Nephron progenitor cell (in vitro differentiated cells): ENCODE results near the gene MMAB.

Experiments
- DNase-seq: peaks from one replicate; pipeline ENCODE4 v3.0.0; 2021
- H3K27ac Mint-ChIP-seq: 2 replicates; pipeline ENCODE4 v1.8.0; 2021; ENCODE audit warnings: mild to moderate bottlenecking, moderate library complexity, mixed read lengths
- H3K27me3 Mint-ChIP-seq: 2 replicates; pipeline ENCODE4 v1.8.0; 2021; ENCODE audit warnings: mild to moderate bottlenecking, low read depth, mixed read lengths; ENCODE audit not compliant: poor library complexity
- H3K36me3 Mint-ChIP-seq: 2 replicates; pipeline ENCODE4 v1.8.0; 2021; ENCODE audit warnings: low read depth, mixed read lengths
- H3K4me1 Mint-ChIP-seq: 2 replicates; pipeline ENCODE4 v1.8.0; 2021; ENCODE audit warnings: mixed read lengths
- H3K4me3 Mint-ChIP-seq: 2 replicates; pipeline ENCODE4 v1.8.0; 2021; ENCODE audit warnings: mild to moderate bottlenecking, moderate library complexity, mixed read lengths
- H3K9me3 Mint-ChIP-seq: 2 replicates; pipeline ENCODE4 v1.8.0; 2021; ENCODE audit warnings: mild to moderate bottlenecking, moderate library complexity, mixed read lengths
- CTCF ChIP-seq: fragments of 200-600 bp; sonication (generic); IDR thresholded peaks from 2 replicates; pipeline ENCODE4 v1.5.0; 2021; ENCODE audit warnings: antibody characterized with exemption

Gene MMAB

GRCh38 chr12:109580684-109581333 is 7.5 kb upstream of the MMAB start:
- no peak for TF ChIP-seq CTCF
- Mint-ChIP-seq H3K27me3 (no peaks in the 10 kb centered on the region), H3K4me1 (peaks cover 12% of the 10 kb centered on the region), H3K27ac (peak overlapping the region; percentile 38), H3K36me3 (peaks cover 51% of the 10 kb centered on the region), H3K4me3 (no peak overlapping the region), H3K9me3 (no peaks in the 10 kb centered on the region)
- DNase-seq: no peak

- Mint-ChIP-seq H3K27me3 (no peaks in the 10 kb centered on the region), H3K4me1 (peaks cover 12% of the 10 kb centered on the region), H3K36me3 (peaks cover 50% of the 10 kb centered on the region), H3K4me3 (no peak overlapping the region), H3K27ac (peak overlapping the region; percentile 38), H3K9me3 (no peaks in the 10 kb centered on the region)
- no peak for DNase-seq
- TF ChIP-seq CTCF: no peak
Measured at GRCh38 chr12:109580272-109580671, 7.0 kb upstream of the MMAB start.

GRCh38 chr12:109579639-109580038 is 6.3 kb upstream of the MMAB start:
- no peak for DNase-seq
- no peak overlapping the region for H3K4me3 Mint-ChIP-seq
- H3K27me3 Mint-ChIP-seq: no peaks in the 10 kb centered on the region
- H3K4me1 Mint-ChIP-seq: peaks cover 18% of the 10 kb centered on the region
- H3K36me3 Mint-ChIP-seq: peaks cover 50% of the 10 kb centered on the region
- no peaks in the 10 kb centered on the region for H3K9me3 Mint-ChIP-seq
- no peak for TF ChIP-seq CTCF
- no peak overlapping the region for H3K27ac Mint-ChIP-seq

- H3K4me1 Mint-ChIP-seq: peaks cover 29% of the 10 kb centered on the region
- no peak for TF ChIP-seq CTCF
- peak overlapping the region; percentile 55 for H3K27ac Mint-ChIP-seq
- H3K27me3 Mint-ChIP-seq: no peaks in the 10 kb centered on the region
- H3K9me3 Mint-ChIP-seq: no peaks in the 10 kb centered on the region
- DNase-seq: no peak
- H3K4me3 Mint-ChIP-seq: no peak overlapping the region
- peaks cover 44% of the 10 kb centered on the region for H3K36me3 Mint-ChIP-seq
Measured at GRCh38 chr12:109578330-109578927, 5.1 kb upstream of the MMAB start.

- peaks cover 38% of the 10 kb centered on the region for H3K4me1 Mint-ChIP-seq
- no peak for DNase-seq
- no peaks in the 10 kb centered on the region for H3K27me3 Mint-ChIP-seq
- no peak overlapping the region for H3K27ac Mint-ChIP-seq
- no peaks in the 10 kb centered on the region for H3K9me3 Mint-ChIP-seq
- no peak overlapping the region for H3K4me3 Mint-ChIP-seq
- peaks cover 44% of the 10 kb centered on the region for H3K36me3 Mint-ChIP-seq
- no peak for TF ChIP-seq CTCF
Measured at GRCh38 chr12:109577311-109577710, 4.0 kb upstream of the MMAB start.

- no peak for TF ChIP-seq CTCF
- peaks cover 42% of the 10 kb centered on the region for H3K36me3 Mint-ChIP-seq
- DNase-seq: no peak
- peak overlapping the region; percentile 90 for H3K4me3 Mint-ChIP-seq
- H3K4me1 Mint-ChIP-seq: peaks cover 39% of the 10 kb centered on the region
- H3K27ac Mint-ChIP-seq: no peak overlapping the region
- no peaks in the 10 kb centered on the region for H3K27me3 Mint-ChIP-seq
- no peaks in the 10 kb centered on the region for H3K9me3 Mint-ChIP-seq
Measured at GRCh38 chr12:109575683-109576082, 2.4 kb upstream of the MMAB start.
